Fibroblast of the conjunctiva (primary cell): ENCODE measurements around the gene PSG3.
A peak's percentile ranks its signal among the peaks of the same experiment; 100 is the strongest.
"Not testable (repeated sequence)": the region's sequence is repeated elsewhere in the genome, so short reads cannot be mapped to it uniquely, and the experiment has no call there.

Experiments used
- DNase-seq: peaks from one replicate; pipeline ENCODE4 v3.0.0-alpha.2; 2010; ENCODE audit warnings: low read depth

The PSG3 gene

GRCh38 chr19:42695811-42696503 is 44.3 kb downstream of the PSG3 start:
- DNase-seq = no peak

GRCh38 chr19:42693760-42694350 is 46.4 kb downstream of the PSG3 start:
- peak; percentile 23 for DNase-seq

- peak; percentile 22 for DNase-seq
Observed at GRCh38 chr19:42683917-42684513, 56.3 kb downstream of the PSG3 start.

- not testable (repeated sequence) for DNase-seq
Observed at GRCh38 chr19:42676326-42676725, 64.0 kb downstream of the PSG3 start.

- DNase-seq = not testable (repeated sequence)
Observed at GRCh38 chr19:42674549-42674948, 65.7 kb downstream of the PSG3 start.
